ENCODE results near the gene SYTL2.
"Not testable (repeated sequence)": the region's sequence is repeated elsewhere in the genome, so short reads cannot be mapped to it uniquely, and the experiment has no call there.

Gene SYTL2

DNA sequence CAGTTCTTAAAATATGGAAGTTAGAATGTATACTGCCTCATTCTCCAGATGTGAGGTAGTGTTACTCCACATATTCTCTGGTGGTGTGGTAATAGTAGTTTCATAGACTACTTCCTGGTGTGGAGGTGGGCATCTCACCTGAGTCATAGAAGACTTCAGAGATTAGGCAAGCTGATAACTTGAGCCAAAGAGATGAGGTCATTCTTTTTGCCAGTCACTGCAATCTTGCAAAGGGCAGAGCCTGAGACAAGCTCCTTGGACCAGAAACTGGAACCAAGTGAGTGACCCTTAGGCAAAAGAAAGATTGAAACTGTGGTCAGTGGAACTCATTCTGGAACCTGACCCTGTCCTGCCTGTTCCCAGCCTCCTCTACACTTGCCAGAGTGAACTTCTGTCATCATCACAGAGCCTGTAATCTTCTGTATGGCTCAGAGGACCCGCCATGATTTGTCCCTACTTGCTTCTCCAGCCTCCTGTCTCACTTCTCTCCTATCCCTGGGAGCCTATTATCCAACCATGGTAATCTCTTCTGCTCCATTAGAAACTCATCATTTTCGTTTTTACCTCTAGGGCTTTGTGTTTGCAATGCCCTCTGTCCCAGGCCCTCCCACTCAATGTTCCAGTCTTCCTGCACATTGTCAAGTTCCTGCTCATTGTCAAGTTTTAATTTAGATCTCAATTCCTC, 33.6 kb upstream of the SYTL2 start:
- H3K4me1 ChIP-seq (ENCODE audit: insufficient read depth, low read length), result no peaks in the 10 kb centered on the region
- H3K9ac ChIP-seq (ENCODE audit: low read depth, low read length), result no peak overlapping the region
- no peak overlapping the region for H3K27ac ChIP-seq (ENCODE audit: low read length)
- H3K36me3 ChIP-seq (ENCODE audit: insufficient read depth, low read depth, low read length), result no peaks in the 10 kb centered on the region
- no peaks in the 10 kb centered on the region for H3K27me3 ChIP-seq (ENCODE audit: insufficient read depth, low read length)
- no peak overlapping the region for H3K4me3 ChIP-seq (ENCODE audit: low read length)
- peaks cover 10% of the 10 kb centered on the region for H3K9me3 ChIP-seq (ENCODE audit: insufficient read depth, low read depth, low read length)

- H3K27me3 ChIP-seq (ENCODE audit: insufficient read depth, low read length), result no peaks in the 10 kb centered on the region
- H3K4me3 ChIP-seq (ENCODE audit: low read length), result no peak overlapping the region
- H3K9ac ChIP-seq (ENCODE audit: low read depth, low read length), result no peak overlapping the region
- H3K4me1 ChIP-seq (ENCODE audit: insufficient read depth, low read length), result no peaks in the 10 kb centered on the region
- H3K9me3 ChIP-seq (ENCODE audit: insufficient read depth, low read depth, low read length), result peaks cover 10% of the 10 kb centered on the region
- H3K27ac ChIP-seq (ENCODE audit: low read length), result no peak overlapping the region
- no peaks in the 10 kb centered on the region for H3K36me3 ChIP-seq (ENCODE audit: insufficient read depth, low read depth, low read length)
Observed at GRCh38 chr11:85843929-85844328, 33.0 kb upstream of the SYTL2 start.

GRCh38 chr11:85840932-85841331, 30.0 kb upstream of the SYTL2 start:
- not testable (repeated sequence) for H3K4me1 ChIP-seq (ENCODE audit: insufficient read depth, low read length); H3K9me3 ChIP-seq (ENCODE audit: insufficient read depth, low read depth, low read length); H3K4me3 ChIP-seq (ENCODE audit: low read length); H3K36me3 ChIP-seq (ENCODE audit: insufficient read depth, low read depth, low read length); H3K9ac ChIP-seq (ENCODE audit: low read depth, low read length); H3K27me3 ChIP-seq (ENCODE audit: insufficient read depth, low read length); H3K27ac ChIP-seq (ENCODE audit: low read length)

GRCh38 chr11:85835729-85836128, 24.8 kb upstream of the SYTL2 start:
- H3K36me3 ChIP-seq (ENCODE audit: insufficient read depth, low read depth, low read length), result no peaks in the 10 kb centered on the region
- 0 out of 2 replicates have a peak, but pooled peaks cover 4% of the 10 kb centered on the region for H3K9me3 ChIP-seq (ENCODE audit: insufficient read depth, low read depth, low read length)
- H3K27me3 ChIP-seq (ENCODE audit: insufficient read depth, low read length), result no peaks in the 10 kb centered on the region
- no peak overlapping the region for H3K4me3 ChIP-seq (ENCODE audit: low read length)
- H3K4me1 ChIP-seq (ENCODE audit: insufficient read depth, low read length), result no peaks in the 10 kb centered on the region; the same call in 1 of the 2 replicates
- H3K27ac ChIP-seq (ENCODE audit: low read length), result no peak overlapping the region
- H3K9ac ChIP-seq (ENCODE audit: low read depth, low read length), result no peak overlapping the region

GRCh38 chr11:85835263-85835662, 24.3 kb upstream of the SYTL2 start:
- Histone ChIP-seq H3K27ac (ENCODE audit: low read length) (no peak overlapping the region), H3K9ac (ENCODE audit: low read depth, low read length) (no peak overlapping the region), H3K9me3 (ENCODE audit: insufficient read depth, low read depth, low read length) (0 out of 2 replicates have a peak, but pooled peaks cover 4% of the 10 kb centered on the region), H3K4me1 (ENCODE audit: insufficient read depth, low read length) (no peaks in the 10 kb centered on the region; the same call in 1 of the 2 replicates), H3K4me3 (ENCODE audit: low read length) (no peak overlapping the region), H3K36me3 (ENCODE audit: insufficient read depth, low read depth, low read length) (no peaks in the 10 kb centered on the region), H3K27me3 (ENCODE audit: insufficient read depth, low read length) (no peaks in the 10 kb centered on the region)

- Histone ChIP-seq H3K27ac (ENCODE audit: low read length) (no peak overlapping the region), H3K27me3 (ENCODE audit: insufficient read depth, low read length) (no peaks in the 10 kb centered on the region)
Observed at GRCh38 chr11:85831050-85831449, 20.1 kb upstream of the SYTL2 start.

DNA sequence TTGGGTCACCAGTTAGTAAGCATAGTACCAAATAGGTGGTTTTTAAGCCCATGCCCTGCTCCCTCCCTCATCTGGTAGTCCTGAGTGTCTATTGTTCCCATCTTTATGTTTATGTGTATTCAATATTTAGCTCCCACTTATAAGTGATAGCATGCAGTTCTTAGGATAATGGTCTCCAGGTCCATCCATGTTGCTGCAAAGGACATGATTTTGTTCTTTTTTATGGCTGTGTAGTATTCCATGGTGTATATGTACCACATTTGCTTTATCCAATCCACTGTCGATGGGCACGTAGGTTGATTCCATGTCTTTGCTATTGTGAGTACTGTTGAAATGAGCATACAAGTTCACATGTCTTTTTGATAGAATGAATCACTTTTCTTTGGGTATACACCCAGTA, 18.2 kb upstream of the SYTL2 start:
- Histone ChIP-seq H3K9ac (ENCODE audit: low read depth, low read length) (no peak overlapping the region), H3K27me3 (ENCODE audit: insufficient read depth, low read length) (no peaks in the 10 kb centered on the region), H3K9me3 (ENCODE audit: insufficient read depth, low read depth, low read length) (no peaks in the 10 kb centered on the region), H3K4me1 (ENCODE audit: insufficient read depth, low read length) (no peaks in the 10 kb centered on the region; the same call in 1 of the 2 replicates), H3K27ac (ENCODE audit: low read length) (no peak overlapping the region), H3K4me3 (ENCODE audit: low read length) (no peak overlapping the region), H3K36me3 (ENCODE audit: insufficient read depth, low read depth, low read length) (no peaks in the 10 kb centered on the region)

More at GRCh38 chr11:85831050-85831449, 20.1 kb upstream of the SYTL2 start:
- no peak overlapping the region for H3K9ac ChIP-seq (ENCODE audit: low read depth, low read length)
- H3K9me3 ChIP-seq (ENCODE audit: insufficient read depth, low read depth, low read length), result 0 out of 2 replicates have a peak, but pooled peaks cover 4% of the 10 kb centered on the region
- no peaks in the 10 kb centered on the region; the same call in 1 of the 2 replicates for H3K4me1 ChIP-seq (ENCODE audit: insufficient read depth, low read length)
- no peak overlapping the region for H3K4me3 ChIP-seq (ENCODE audit: low read length)
- H3K36me3 ChIP-seq (ENCODE audit: insufficient read depth, low read depth, low read length), result no peaks in the 10 kb centered on the region

DNA sequence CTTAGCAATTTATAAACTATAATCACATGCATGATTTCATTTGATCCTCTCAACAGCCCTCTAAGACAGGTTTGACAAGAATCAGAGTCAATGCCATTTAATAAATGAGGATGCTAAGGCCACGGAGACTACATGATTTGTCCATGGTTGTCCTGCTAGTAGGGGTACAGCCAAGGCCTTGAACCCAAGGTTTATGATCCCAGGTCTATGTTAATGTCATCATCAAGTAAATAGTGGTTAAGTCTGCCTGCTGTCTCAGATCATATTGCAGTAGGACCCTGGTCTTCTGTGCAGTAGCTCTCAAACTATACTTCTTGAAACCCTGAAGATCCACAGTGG, 17.7 kb upstream of the SYTL2 start:
- Histone ChIP-seq H3K36me3 (ENCODE audit: insufficient read depth, low read depth, low read length) (no peaks in the 10 kb centered on the region), H3K9me3 (ENCODE audit: insufficient read depth, low read depth, low read length) (no peaks in the 10 kb centered on the region), H3K27ac (ENCODE audit: low read length) (no peak overlapping the region), H3K4me1 (ENCODE audit: insufficient read depth, low read length) (no peaks in the 10 kb centered on the region; the same call in 1 of the 2 replicates), H3K4me3 (ENCODE audit: low read length) (no peak overlapping the region), H3K27me3 (ENCODE audit: insufficient read depth, low read length) (no peaks in the 10 kb centered on the region), H3K9ac (ENCODE audit: low read depth, low read length) (no peak overlapping the region)

- Histone ChIP-seq H3K27me3 (ENCODE audit: insufficient read depth, low read length) (no peaks in the 10 kb centered on the region), H3K4me3 (ENCODE audit: low read length) (no peak overlapping the region), H3K9ac (ENCODE audit: low read depth, low read length) (no peak overlapping the region), H3K27ac (ENCODE audit: low read length) (no peak overlapping the region), H3K36me3 (ENCODE audit: insufficient read depth, low read depth, low read length) (no peaks in the 10 kb centered on the region), H3K4me1 (ENCODE audit: insufficient read depth, low read length) (no peaks in the 10 kb centered on the region; the same call in 1 of the 2 replicates), H3K9me3 (ENCODE audit: insufficient read depth, low read depth, low read length) (no peaks in the 10 kb centered on the region)
Observed at GRCh38 chr11:85827748-85828639, 17.1 kb upstream of the SYTL2 start.

DNA sequence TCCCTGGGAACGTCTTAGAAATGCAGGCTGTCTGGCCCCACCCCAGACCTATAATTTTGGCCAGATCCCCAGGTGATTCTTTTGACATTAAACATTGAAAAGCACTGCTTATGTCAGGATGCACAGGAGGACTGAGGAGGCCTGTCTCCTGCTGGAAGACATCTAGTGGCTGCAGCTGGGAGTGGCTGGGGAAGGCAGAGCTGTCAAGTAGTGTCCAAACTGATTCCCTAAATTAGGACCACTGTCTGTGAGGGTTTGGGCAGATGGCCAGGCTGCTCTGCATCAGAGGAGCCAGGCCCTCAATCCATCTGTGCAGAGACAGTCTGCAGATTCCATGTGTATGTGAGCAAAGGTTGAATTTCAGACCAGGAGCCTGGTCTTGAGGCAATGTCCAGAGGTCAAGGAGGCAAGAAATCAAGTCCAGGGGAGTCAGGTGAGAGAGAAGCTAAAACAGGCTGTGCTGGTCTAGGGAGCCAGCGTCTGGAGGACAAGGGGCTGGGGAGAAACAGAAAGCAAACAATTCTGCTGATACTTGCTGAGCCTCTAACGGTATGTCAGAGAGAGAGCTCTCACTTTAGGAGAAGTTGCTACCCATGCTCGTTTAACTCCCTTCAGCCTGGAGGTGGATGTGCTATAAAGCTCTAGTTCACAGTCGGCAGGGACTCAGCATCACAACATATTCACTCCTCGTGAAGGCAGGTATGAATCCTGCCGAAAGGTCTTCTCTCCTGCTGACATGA, 15.3 kb upstream of the SYTL2 start:
- Histone ChIP-seq H3K4me3 (ENCODE audit: low read length) (no peak overlapping the region), H3K4me1 (ENCODE audit: insufficient read depth, low read length) (no peaks in the 10 kb centered on the region; the same call in 1 of the 2 replicates), H3K9ac (ENCODE audit: low read depth, low read length) (no peak overlapping the region), H3K27me3 (ENCODE audit: insufficient read depth, low read length) (no peaks in the 10 kb centered on the region), H3K27ac (ENCODE audit: low read length) (no peak overlapping the region), H3K9me3 (ENCODE audit: insufficient read depth, low read depth, low read length) (no peaks in the 10 kb centered on the region), H3K36me3 (ENCODE audit: insufficient read depth, low read depth, low read length) (no peaks in the 10 kb centered on the region)

GRCh38 chr11:85825616-85826015, 14.7 kb upstream of the SYTL2 start:
- Histone ChIP-seq H3K36me3 (ENCODE audit: insufficient read depth, low read depth, low read length) (no peaks in the 10 kb centered on the region), H3K9me3 (ENCODE audit: insufficient read depth, low read depth, low read length) (no peaks in the 10 kb centered on the region), H3K9ac (ENCODE audit: low read depth, low read length) (no peak overlapping the region), H3K4me1 (ENCODE audit: insufficient read depth, low read length) (no peaks in the 10 kb centered on the region), H3K27ac (ENCODE audit: low read length) (no peak overlapping the region), H3K27me3 (ENCODE audit: insufficient read depth, low read length) (no peaks in the 10 kb centered on the region), H3K4me3 (ENCODE audit: low read length) (no peak overlapping the region)
